ENCODE data around the gene PRR7.

DNA sequence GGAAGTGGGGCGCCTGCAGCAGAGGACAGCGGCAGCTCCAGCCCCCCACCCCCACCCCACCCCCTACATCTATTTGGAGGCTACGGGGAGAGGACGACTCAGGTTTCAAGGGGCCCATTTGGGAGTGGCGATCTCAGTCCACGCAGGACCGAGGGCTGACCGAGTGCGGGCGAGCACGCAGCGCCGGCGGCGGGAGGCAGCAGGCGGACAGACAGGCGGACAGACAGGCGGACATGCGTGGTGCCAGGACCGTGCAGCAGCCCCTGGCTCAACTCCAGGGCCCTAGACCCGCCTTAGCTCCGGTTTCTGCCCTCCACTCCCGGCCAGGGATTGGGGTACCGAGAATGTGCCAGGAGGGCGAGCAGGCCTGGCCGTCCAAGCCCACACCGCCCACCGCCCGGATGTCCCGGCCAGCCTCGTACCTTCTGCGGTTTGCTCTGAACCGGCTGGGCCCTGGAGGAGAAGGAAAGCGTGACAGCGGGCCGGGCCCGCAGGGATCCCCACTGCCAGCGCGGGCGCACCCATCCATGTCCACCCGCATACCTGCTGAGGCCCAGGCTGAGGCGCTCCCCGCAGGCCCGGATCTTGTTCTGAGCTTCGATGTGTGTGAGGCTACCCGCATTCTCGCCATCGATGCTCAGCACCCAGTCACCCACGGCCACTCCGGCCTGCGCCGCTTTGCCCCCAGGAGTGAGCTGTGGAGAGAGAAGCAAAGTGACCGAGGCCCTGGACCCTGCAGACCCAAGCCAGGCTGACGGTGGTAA is 45.6 kb downstream of the PRR7 start:
- TF ChIP-seq, protein P1, sequence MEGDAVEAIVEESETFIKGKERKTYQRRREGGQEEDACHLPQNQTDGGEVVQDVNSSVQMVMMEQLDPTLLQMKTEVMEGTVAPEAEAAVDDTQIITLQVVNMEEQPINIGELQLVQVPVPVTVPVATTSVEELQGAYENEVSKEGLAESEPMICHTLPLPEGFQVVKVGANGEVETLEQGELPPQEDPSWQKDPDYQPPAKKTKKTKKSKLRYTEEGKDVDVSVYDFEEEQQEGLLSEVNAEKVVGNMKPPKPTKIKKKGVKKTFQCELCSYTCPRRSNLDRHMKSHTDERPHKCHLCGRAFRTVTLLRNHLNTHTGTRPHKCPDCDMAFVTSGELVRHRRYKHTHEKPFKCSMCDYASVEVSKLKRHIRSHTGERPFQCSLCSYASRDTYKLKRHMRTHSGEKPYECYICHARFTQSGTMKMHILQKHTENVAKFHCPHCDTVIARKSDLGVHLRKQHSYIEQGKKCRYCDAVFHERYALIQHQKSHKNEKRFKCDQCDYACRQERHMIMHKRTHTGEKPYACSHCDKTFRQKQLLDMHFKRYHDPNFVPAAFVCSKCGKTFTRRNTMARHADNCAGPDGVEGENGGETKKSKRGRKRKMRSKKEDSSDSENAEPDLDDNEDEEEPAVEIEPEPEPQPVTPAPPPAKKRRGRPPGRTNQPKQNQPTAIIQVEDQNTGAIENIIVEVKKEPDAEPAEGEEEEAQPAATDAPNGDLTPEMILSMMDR (IDR thresholded peaks at IDR 0.05): no peak
- no peak for TF ChIP-seq POLR2AphosphoS5 (IDR thresholded peaks at IDR 0.05; ENCODE audit: low read depth, low read length)
- TF ChIP-seq, protein P2, sequence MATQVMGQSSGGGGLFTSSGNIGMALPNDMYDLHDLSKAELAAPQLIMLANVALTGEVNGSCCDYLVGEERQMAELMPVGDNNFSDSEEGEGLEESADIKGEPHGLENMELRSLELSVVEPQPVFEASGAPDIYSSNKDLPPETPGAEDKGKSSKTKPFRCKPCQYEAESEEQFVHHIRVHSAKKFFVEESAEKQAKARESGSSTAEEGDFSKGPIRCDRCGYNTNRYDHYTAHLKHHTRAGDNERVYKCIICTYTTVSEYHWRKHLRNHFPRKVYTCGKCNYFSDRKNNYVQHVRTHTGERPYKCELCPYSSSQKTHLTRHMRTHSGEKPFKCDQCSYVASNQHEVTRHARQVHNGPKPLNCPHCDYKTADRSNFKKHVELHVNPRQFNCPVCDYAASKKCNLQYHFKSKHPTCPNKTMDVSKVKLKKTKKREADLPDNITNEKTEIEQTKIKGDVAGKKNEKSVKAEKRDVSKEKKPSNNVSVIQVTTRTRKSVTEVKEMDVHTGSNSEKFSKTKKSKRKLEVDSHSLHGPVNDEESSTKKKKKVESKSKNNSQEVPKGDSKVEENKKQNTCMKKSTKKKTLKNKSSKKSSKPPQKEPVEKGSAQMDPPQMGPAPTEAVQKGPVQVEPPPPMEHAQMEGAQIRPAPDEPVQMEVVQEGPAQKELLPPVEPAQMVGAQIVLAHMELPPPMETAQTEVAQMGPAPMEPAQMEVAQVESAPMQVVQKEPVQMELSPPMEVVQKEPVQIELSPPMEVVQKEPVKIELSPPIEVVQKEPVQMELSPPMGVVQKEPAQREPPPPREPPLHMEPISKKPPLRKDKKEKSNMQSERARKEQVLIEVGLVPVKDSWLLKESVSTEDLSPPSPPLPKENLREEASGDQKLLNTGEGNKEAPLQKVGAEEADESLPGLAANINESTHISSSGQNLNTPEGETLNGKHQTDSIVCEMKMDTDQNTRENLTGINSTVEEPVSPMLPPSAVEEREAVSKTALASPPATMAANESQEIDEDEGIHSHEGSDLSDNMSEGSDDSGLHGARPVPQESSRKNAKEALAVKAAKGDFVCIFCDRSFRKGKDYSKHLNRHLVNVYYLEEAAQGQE (IDR thresholded peaks at IDR 0.05; ENCODE audit: insufficient read depth in 1 of 2, low read depth in 2 of 2, low read length in 1 of 2): no peak
- TF ChIP-seq TCF7L2 (IDR thresholded peaks at IDR 0.05; ENCODE audit: low read depth, low read length): no peak
- TF ChIP-seq SIN3A (IDR thresholded peaks at IDR 0.05; ENCODE audit: borderline replicate concordance, insufficient read depth, low read depth, low read length): no peak

Measured in Panc1 (cell line).